Gastroesophageal sphincter (tissue), 4 donors: ENCODE measurements around the gene CIROP. TPM values are rescaled to one million over a fixed set of nuclear protein-coding genes. Genes with fewer than 3 reads are reported as not detected.

ENCODE experiments used
- ATAC-seq: fragments of 150-250 bp; one replicate; pipeline ENCODE4 v1.9.1; 2016; ENCODE audit warnings: mild to moderate bottlenecking, moderate library complexity
- H3K27ac ChIP-seq, 4 donors: fragments of 200-600 bp; sonication (generic) in 3 of 4; 1 replicate in 3 of 4; 2 replicates in 1 of 4; pipeline ENCODE4 v1.5.1; 2016 to 2019
- H3K27me3 ChIP-seq: fragments of 200-600 bp; sonication (generic); one replicate; pipeline ENCODE4 v1.5.1; 2019
- H3K36me3 ChIP-seq, 2 donors: fragments of 200-600 bp; sonication (generic); one replicate each; pipeline ENCODE4 v1.5.1; 2019; ENCODE audit warnings: control low read depth in 1 of 2
- H3K4me1 ChIP-seq, 3 donors: fragments of 200-600 bp; sonication (generic); 1 replicate in 2 of 3; 2 replicates in 1 of 3; pipeline ENCODE4 v1.5.1; 2016 to 2019; ENCODE audit warnings: control low read depth in 2 of 3
- H3K4me3 ChIP-seq, 2 donors: fragments of 200-600 bp; sonication (generic); one replicate each; pipeline ENCODE4 v1.5.1; 2019; ENCODE audit warnings: mild to moderate bottlenecking in 1 of 2, moderate library complexity in 1 of 2
- H3K9me3 ChIP-seq, 3 donors: fragments of 200-600 bp; sonication (generic); one replicate each; pipeline ENCODE4 v1.5.1; 2017 to 2019; ENCODE audit warnings: control low read depth in 2 of 3
- EP300 ChIP-seq: sonication (generic); formaldehyde crosslinking; IDR thresholded peaks from one replicate; pipeline ENCODE4 v1.6.1; 2017; ENCODE audit warnings: antibody characterized with exemption, mild to moderate bottlenecking
- POLR2A ChIP-seq, 2 donors: fragments of 450-650 bp; IDR thresholded peaks; one replicate each; pipeline ENCODE4 v1.6.1; 2017; ENCODE audit warnings: antibody characterized with exemption in 2 of 2, mild to moderate bottlenecking in 2 of 2, moderate library complexity in 1 of 2
- POLR2AphosphoS5 ChIP-seq: sonication (generic); formaldehyde crosslinking; IDR thresholded peaks from one replicate; pipeline ENCODE4 v1.6.1; 2017; ENCODE audit warnings: antibody characterized with exemption
- WGBS, 2 donors: methylation state at CpG; one replicate each; pipeline ENCODE4 v1.1.5; 2018; ENCODE audit warnings: low coverage in 1 of 2; 5-methylcytosine and 5-hydroxymethylcytosine counted together
- total RNA-seq, 4 donors: library from RNA; depleted of rRNA; stranded (reverse); fragments of >200 nt; gene quantifications; one replicate each; pipeline ENCODE4 v1.1.0, GENCODE V29; 2016
- TF ChIP-seq, protein P1 (sequence below), 4 experiments: fragments of 200-600 bp in 2 of 4; fragments of 450-650 bp in 2 of 4; sonication (generic) in 1 of 4; IDR thresholded peaks; one replicate each; pipeline ENCODE4 v1.5.1; 2017 to 2019; ENCODE audit warnings: antibody characterized with exemption in 4 of 4, mild to moderate bottlenecking in 2 of 4, moderate library complexity in 2 of 4

Gene CIROP
- total RNA-seq, 4 donors from 2014 or later = 0.13 to 0.31 TPM; not detected in 2

GRCh38 chr14:23055147-23055550 is 49.6 kb downstream of the CIROP start:
- Histone ChIP-seq H3K36me3 (peaks cover 0 to 17% of the 10 kb centered on the region in 2 donors), H3K4me3 (no peak overlapping the region), H3K4me1 (peaks cover 0 to 26% (median 10%) of the 10 kb centered on the region in 3 donors), H3K27me3 (no peaks in the 10 kb centered on the region), H3K27ac (no peak overlapping the region), H3K9me3 (no peaks in the 10 kb centered on the region)
- no peak for TF ChIP-seq EP300
- 100% methylated on average over 4 of the region's 12 CpGs; no CpG with 5 or more reads in 1 of the 2 donors for WGBS, 2 donors
- ATAC-seq = no peak

GRCh38 chr14:23054000-23054811 is 50.6 kb downstream of the CIROP start:
- no peak for ATAC-seq
- WGBS, 2 donors = 55 to 80% methylated on average over 3 to 4 of the region's 17 CpGs
- no peak overlapping the region for H3K27ac ChIP-seq

GRCh38 chr14:23053426-23053825 is 51.4 kb downstream of the CIROP start:
- H3K4me1 ChIP-seq = peaks cover 0 to 26% (median 10%) of the 10 kb centered on the region in 3 donors
- no peak overlapping the region for H3K4me3 ChIP-seq
- no peaks in the 10 kb centered on the region for H3K9me3 ChIP-seq
- ATAC-seq = no peak
- TF ChIP-seq POLR2A (IDR thresholded peaks at IDR 0.05) = no peak
- no peaks in the 10 kb centered on the region for H3K36me3 ChIP-seq
- WGBS, 2 donors = 100% methylated on average over 2 of the region's 10 CpGs; no CpG with 5 or more reads in 1 of the 2 donors
- H3K27ac ChIP-seq = no peak overlapping the region
- H3K27me3 ChIP-seq = no peaks in the 10 kb centered on the region

More at GRCh38 chr14:23054000-23054811, 50.6 kb downstream of the CIROP start:
- TF ChIP-seq, protein P1, sequence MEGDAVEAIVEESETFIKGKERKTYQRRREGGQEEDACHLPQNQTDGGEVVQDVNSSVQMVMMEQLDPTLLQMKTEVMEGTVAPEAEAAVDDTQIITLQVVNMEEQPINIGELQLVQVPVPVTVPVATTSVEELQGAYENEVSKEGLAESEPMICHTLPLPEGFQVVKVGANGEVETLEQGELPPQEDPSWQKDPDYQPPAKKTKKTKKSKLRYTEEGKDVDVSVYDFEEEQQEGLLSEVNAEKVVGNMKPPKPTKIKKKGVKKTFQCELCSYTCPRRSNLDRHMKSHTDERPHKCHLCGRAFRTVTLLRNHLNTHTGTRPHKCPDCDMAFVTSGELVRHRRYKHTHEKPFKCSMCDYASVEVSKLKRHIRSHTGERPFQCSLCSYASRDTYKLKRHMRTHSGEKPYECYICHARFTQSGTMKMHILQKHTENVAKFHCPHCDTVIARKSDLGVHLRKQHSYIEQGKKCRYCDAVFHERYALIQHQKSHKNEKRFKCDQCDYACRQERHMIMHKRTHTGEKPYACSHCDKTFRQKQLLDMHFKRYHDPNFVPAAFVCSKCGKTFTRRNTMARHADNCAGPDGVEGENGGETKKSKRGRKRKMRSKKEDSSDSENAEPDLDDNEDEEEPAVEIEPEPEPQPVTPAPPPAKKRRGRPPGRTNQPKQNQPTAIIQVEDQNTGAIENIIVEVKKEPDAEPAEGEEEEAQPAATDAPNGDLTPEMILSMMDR (IDR thresholded peaks at IDR 0.05) = peak in 1 of 4 experiments; percentile 21
- TF ChIP-seq POLR2A (IDR thresholded peaks at IDR 0.05) = no peak
- H3K4me3 ChIP-seq = no peak overlapping the region
- H3K36me3 ChIP-seq = peaks cover 0 to 7% of the 10 kb centered on the region in 2 donors
- peaks cover 0 to 26% (median 10%) of the 10 kb centered on the region in 3 donors for H3K4me1 ChIP-seq
- H3K9me3 ChIP-seq = no peaks in the 10 kb centered on the region
- H3K27me3 ChIP-seq = no peaks in the 10 kb centered on the region

DNA sequence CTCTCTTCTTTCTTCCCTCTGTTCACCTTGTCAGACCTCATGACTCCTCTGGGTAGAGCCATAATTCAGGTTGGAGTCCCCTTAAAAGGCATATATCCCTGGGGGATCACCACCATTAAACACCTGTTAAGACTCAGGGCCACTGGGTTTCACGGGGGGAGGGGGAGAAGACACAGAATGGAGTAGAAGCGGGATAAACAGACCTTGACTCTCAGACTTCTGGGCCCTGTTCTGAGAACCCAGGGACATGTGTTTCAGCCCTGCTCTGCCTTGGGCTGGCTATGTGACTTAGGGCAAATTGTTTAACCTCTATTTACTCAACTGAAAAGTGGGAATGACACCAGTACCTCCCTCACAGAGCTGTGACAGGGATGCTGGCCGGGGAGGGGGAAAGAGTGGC is 52.1 kb downstream of the CIROP start:
- no peak for ATAC-seq
- Histone ChIP-seq H3K9me3 (no peaks in the 10 kb centered on the region), H3K4me1 (peaks cover 0 to 22% (median 10%) of the 10 kb centered on the region in 3 donors), H3K36me3 (no peaks in the 10 kb centered on the region), H3K27me3 (peaks cover 7% of the 10 kb centered on the region), H3K27ac (no peak overlapping the region), H3K4me3 (no peak overlapping the region)
- TF ChIP-seq EP300 (no peak), POLR2A (IDR thresholded peaks at IDR 0.05) (no peak), POLR2AphosphoS5 (no peak)
- TF ChIP-seq, protein P1 (IDR thresholded peaks at IDR 0.05) = no peak
- WGBS, 2 donors = 64 to 92% methylated on average over 2 to 3 of the region's 3 CpGs

GRCh38 chr14:23052182-23052623 is 52.6 kb downstream of the CIROP start:
- H3K27me3 ChIP-seq = peaks cover 11% of the 10 kb centered on the region
- no peak overlapping the region for H3K4me3 ChIP-seq
- TF ChIP-seq, protein P1 (IDR thresholded peaks at IDR 0.05) = peak in 2 of 4 experiments; percentile 4 to 32
- TF ChIP-seq POLR2AphosphoS5 (no peak), POLR2A (IDR thresholded peaks at IDR 0.05) (no peak), EP300 (no peak)
- peaks cover 0 to 23% (median 10%) of the 10 kb centered on the region in 3 donors for H3K4me1 ChIP-seq
- ATAC-seq = no peak
- no peak overlapping the region for H3K27ac ChIP-seq
- no peaks in the 10 kb centered on the region for H3K9me3 ChIP-seq
- no peaks in the 10 kb centered on the region for H3K36me3 ChIP-seq
- no CpG with 5 or more reads among the region's 14 CpGs for WGBS, 2 donors
